Activated gamma-delta T cell (primary cell): Measurements from ENCODE around the gene RHBDL3.
"Not testable (repeated sequence)": the region's sequence is repeated elsewhere in the genome, so short reads cannot be mapped to it uniquely, and the experiment has no call there.

Source experiments
- DNase-seq: peaks from one replicate; lab custom pipeline; 2025; lab: John Stamatoyannopoulos, UW

Gene RHBDL3

DNA sequence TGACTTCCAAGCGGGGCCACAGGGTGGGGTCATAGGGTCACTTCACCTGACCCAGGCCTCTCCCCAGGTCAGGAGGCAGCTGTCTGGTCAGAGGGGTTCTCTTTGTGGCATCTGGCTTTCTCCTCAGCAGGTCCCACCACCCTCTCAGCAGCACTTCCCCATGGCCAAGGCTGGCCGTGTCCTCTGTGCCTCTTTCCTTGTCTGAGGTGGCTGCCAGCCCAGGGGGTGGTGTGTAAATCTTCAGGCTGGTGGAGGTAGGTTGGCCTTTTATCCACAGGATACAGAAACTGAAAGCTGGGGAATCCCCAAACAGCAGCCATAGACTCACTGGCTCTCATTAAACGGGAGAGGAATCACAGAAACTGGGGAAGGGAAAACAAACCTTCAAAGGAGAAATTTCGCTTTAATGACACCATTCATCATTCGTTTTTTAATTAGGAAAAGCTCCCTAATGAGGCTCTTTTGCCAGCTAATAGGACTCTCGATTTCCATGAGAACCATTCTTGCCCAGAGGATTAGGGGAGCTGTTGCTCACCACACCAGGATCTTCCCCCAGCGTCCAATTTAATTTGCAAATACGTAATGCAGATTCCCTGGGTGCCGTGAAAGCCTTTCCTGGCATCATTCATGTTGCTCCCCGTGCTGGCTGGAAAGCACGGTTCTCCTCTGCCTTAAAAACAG, 58.3 kb downstream of the RHBDL3 start:
- no peak for DNase-seq

DNA sequence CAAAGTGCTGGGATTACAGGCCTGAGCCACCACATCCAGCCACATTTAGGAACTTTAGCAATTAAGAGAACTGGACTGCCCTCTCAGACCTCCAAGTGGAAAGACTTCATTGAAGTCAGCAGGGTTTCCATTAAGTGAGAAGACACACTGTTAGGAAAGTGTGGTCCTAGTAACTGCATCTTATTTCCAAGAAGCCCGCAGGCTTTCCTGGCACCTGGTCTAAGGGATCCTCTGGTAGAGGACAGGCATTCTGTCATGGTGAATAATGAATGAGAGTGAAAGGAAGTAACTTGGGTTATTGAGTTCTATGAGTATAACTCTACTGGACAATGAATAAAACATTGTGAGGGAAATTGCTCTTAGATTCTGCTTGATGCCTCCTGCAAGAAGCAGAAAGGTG, 62.3 kb downstream of the RHBDL3 start:
- DNase-seq: no peak

DNA sequence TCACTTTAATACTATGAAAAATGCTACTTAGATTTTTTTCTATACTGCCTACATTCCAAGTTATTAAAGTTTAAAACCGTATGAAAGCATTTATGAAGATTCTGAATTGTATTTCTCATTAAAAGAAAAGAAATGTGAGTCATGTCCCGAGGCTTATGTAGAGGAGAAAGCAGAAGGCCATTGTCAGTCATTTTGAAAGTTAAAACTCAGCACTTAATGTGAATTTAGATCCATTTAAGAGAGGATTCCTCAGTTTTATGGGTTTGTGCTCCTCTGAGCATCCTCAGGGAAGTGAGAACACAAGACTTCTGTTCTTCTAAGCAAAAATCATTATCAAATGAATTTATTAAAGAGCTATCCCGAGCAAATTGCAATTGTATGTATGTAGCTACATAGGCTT, 64.5 kb downstream of the RHBDL3 start:
- no peak for DNase-seq

DNA sequence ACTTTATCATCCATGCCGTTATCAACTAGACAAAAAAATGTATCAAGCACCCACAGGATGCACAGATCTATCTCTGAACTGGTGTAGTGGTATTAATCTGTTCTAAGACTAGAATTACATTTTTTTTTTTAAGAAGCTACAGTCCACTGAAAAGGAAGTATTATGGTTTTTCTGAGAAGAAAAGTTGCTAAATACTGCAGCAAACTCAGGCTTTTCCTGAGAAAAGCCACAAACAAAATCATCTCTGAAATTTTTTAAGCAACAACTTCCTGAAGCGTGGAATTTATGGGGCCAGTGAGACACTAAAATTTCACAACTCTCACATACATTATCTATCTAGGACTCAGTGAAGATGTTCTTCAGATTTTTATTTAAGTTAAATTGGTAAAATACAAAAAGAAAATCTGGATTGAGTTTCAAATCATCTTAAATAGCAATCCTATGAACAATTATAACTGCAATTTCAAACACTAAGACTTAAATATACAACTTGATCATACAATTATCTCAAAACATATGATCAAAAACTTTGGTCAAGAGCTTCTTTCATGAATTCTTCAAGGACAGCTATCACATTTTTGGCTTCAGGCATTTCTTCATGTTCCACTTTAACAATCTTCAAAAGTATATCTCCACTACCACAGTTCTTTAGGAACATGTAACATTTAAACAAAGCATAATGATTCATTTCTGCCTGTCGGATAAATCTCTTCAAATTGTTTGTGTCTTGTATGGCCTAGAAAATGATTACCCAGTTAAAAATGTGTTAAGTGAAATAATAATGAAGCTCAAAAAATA, 65.8 kb downstream of the RHBDL3 start:
- DNase-seq: no peak

DNA sequence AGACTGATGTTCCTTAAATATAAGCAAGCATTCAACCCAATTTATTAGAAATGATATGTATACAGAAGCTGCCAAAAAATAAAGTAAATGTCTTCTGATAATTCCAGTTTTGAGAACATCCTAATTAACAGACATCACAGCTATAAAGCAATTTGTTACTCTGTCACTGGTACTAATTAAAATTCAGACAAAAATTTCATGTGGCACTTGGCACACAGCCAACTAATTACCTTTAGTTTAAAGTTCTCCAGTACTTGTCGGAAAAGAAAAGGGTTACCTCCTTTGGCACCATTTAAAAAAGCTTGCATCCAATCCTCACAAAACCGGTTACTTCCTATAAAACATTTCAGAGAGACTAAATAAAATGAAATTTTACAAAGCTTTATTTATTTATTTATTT, 67.6 kb downstream of the RHBDL3 start:
- DNase-seq: no peak

DNA sequence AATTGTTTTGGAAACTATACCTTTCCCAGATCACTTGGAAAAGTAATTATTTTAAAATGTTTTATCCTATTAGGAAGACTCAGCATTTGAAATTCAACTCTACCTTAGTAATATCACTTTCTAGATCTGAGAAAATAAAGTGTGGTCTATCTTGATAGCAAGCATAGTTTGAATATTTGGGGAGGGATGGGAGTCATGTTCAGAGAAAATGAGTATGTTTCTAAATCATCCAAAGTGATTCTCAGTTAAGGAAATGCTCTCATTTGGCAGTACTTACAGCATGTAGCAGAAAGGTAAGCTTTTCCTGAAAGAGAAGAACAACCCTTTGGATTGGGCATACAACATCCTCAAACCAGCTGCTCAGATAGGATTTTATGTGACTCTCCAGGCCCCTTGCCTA, 69.4 kb downstream of the RHBDL3 start:
- DNase-seq: no peak

DNA sequence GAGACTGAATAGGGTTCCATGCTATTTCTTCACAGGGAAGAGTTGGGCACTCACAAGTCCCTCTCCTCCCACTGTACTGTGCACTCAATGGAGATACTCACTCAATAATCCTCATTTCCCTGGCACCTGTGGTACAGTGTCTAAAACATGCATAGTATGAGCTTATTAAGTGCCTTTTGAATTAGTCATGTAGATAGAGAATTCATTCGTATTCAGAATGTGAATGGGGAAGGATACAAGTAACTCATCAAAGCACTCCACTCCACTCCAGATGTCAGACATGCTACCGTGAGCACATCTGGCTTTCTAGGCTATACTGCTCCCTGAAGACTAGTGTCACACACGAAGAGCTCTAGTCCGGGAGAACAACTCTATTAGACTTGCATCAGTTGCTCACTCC, 70.1 kb downstream of the RHBDL3 start:
- DNase-seq: no peak

DNA sequence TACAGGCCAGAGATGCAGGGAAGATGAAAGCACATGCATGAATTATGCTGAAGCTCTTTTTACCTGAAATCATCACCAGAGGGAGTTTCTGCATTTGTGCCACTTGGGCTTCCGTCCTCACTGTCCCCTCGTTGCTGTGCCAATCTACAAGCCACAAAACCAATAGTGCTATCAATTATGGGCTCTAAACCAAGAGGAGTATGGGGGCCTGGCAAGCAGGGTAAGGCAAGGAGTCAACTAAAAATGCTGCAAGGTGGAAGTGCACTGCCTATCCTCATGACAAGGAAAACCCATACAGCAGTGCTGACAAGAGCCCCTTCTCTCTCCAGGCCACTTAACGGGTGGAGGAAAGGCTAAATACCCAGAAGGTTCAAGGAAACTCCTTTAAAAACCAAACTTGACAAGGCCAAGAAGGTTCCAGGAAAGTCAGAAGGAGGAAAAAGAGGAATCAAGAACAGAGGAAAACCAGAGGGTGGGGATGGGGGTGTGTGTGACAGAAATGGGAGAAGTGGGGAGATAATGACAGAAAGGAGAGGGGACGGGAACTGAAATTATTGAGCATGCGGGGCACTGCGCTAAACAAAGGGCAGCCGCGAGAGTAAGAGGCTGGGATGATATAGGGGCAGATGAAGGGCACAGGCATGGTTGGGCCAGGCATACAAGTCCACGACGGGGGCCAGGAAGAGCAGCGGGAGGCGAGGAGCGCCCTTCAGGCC, 75.7 kb downstream of the RHBDL3 start:
- no peak for DNase-seq

DNA sequence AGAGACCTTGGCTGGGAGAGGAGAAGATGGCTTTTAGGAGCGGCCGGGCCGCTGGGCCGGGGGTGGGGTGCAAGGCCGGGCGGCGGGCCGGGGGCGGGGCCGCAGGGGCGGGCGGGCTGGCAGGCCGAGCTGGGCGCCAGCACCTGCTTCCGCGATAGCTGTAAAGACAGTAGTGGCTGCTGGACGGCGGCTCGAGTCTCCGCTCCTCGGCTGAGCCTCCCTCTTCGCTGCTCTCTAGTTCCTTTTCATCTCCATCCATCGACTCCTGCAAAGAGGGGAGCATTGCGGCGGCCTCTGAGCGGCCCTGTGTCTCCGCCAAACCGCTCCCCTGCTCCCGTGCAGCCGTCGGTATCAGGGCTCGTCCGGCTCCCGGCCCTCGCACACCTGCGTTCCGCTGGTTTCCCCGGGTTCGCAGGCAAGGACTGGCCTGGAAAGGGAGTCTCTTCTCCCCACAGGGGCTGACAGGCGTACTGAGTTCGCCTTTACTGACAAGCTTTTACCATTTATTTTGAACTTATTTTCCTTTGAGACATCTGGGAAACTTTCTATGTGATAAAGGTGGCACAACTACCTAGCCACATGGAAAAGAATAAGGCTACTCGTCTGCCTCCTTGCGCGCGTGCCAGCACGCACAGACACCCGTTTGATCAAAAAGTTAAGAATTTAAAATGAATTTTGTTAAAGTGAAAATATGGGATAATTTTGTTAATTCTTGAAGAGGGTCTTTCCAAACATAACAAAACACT, 76.4 kb downstream of the RHBDL3 start, which contains the start of gene C17orf75:
Gene C17orf75, minus strand, starts transcription at position 317 of the 746 bp plus-strand sequence. Its CDS starts 34 bp downstream, at position 283.
- DNase-seq: peak; percentile 55

DNA sequence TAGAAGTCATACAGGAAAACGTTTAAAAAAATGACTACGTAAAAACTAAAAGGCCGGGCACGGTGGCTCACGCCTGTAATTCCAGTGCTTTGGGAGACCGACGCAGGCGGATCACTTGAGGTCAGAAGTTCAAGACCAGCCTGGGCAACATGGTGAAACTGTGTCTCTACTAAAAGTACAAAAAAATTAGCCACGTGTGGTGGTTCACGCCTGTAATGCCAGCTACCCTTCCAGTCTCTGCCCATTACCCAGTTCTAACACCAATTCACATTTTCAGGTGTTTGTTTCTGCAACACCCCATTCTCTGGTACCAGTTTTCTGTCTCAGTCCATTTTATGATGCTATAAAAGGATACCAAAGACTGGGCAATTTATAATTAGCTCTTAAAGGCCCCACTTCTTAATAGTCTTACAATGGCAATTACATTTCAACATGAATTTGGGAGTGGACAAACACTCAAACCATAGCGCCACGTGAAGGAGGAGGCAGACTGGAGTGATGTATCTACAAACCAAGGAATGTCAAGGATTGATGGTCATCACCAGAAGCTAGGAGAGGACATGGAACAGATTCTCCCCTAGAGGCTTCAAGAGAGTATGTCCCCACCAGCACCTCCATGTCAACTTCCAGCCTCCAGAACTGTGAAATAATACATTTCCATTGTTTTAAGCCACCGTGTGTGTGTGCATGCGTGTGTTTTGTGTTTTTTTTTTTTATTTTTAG, 77.1 kb downstream of the RHBDL3 start:
- DNase-seq: no peak

DNA sequence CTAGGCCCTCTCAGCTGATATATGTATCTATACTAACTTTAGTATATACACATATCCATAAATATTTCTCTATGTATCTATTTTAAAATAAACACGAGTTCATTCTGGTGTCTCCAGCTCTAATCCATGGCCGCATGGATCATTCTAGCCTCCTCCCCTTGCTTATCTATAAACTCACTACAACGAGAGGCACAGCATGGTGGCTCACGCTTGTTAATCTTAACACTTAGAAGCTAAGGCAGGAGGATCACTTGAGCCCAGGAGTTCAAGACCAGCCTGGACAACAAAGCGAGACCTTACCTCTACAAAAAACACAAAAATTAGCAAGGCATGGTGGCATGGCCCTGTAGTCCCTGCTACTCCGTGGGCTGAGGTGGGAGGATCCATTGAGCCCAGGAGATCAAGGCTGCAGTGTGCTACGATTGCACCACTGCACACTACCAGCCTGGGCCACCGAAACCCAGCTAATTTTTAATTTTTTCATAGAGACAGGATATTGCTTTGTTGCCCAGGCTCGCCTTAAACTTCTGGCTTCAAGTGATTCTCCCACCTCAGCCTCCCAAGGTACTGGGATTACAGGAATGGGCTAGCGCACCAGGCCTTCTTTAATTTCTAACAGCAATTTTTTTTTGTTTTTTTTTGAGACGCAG, 80.4 kb downstream of the RHBDL3 start:
- DNase-seq: no peak

DNA sequence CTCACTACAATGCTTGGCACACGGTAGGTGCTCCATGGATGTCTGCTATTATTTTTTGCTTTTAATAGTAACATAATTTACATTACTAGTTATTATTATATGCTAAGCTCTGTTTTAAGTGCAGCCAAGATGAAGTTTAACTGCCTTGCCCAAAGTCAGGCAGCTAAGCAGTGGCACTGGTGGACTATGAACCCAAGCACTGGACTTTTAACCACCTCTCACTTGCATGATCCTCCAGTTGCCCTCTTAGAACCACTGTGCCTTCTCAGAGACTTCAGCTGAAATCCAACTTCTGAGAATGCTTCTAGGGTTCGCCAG, 82.8 kb downstream of the RHBDL3 start:
- DNase-seq: no peak

DNA sequence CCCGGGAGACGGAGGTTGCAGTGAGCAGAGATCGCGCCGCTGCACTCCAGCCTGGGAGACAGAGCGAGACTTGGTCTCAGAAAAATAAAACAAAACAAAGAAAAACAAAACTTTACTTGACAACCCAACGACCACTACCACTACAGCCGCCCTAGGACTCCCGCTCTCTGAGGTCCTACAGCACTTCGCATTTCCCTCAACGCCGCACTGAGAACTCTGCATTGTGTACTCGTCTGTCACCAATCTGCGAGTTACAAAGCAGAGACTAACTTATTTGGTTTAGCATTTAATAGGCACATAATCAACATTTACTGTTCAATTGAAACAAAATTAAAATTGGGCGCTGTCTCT, 83.8 kb downstream of the RHBDL3 start:
- DNase-seq: no peak

DNA sequence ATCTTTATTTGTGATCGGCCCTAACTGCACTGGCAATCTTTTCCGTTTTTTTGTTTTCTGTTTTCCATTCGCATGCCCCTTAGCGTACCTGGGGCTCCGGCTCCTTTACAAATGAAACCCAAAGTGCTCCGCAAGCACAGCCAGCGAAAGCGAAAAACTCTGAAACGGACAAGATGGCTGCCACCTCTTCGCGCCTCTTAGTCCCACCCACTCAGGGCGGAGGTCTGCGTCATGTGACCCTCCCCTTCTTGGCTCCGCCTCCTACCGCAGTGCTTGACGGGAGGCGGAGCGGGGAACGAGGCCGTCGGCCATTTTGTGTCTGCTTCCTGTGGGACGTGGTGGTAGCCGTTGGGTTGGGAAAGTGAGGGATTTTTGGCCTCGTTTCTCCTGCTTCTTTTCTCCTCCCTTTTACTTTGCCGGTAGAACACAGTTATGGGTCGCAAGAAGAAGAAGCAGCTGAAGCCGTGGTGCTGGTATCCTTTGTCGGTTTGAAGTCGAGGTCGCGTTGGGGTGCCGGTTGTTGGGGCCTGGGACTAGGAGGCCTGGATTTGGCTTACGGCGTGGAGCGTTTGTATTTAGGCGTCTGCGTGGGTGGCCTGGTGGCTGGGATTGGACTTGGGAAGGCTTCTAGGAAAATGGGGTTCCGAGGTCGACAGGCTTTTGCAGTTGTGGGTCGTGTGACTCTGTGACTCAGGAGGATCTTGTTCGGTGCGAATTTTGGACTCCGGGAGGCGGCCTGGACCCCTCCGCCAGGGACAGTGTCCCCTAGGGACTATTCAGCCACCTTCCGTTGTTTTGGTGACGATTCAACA, 84.4 kb downstream of the RHBDL3 start, which contains the start of gene ZNF207:
Gene ZNF207, plus strand, starts transcription at position 304 of the 812 bp plus-strand sequence. Its CDS starts 129 bp downstream, at position 433.
- peak; percentile 70 for DNase-seq

DNA sequence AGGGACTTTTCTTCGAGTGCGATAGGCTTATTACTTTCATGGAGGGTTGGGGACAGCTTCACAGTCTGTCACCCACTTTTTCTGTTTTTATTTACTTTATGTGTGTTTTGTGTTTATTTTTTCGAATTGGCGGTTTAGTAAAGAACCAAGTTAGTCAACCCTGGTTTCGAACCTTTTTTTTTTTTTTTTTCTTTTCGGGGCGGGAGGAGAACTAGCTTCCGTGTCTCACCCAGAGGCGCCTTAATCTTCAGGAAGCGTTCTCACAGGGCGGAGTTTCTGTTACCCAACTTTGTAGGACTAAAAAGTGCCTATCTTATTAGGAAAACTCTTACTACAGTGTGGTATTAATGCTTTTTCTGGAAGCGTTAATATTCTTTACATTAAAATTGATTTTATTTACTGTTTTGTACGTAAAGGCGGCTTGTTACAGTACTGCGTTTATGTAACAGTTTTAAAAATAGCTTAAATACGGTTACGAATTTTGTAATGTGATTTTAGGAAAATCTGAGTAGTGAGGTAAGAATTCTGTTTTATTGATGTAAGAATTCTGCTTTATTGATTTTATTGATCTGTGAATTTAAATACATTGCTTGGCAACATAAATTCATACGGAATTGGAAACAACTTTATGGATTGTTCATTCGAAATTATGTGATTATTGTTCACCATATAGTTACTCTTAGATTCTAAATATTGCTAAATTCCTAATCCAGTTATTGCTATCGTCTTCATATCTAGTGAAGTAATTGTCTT, 85.2 kb downstream of the RHBDL3 start:
- DNase-seq: no peak

DNA sequence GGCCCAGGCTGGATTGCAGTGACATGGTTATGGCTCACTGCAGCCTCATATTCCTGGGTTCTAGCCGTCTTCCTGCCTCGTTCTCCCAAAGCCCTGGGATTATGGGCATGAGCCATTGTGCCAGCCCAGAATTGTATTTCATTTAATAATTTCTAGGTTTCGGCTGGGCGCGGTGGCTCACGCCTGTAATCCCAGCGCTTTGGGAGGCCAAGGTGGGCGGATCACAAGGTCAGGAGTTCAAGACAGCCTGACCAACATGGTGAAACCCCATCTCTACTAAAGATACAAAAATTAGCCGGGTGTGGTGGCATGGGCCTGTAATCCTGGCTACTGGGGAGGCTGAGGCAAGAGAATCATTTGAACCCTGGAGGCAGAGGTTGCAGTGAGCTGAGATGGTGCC, 87.1 kb downstream of the RHBDL3 start:
- DNase-seq: not testable (repeated sequence)

DNA sequence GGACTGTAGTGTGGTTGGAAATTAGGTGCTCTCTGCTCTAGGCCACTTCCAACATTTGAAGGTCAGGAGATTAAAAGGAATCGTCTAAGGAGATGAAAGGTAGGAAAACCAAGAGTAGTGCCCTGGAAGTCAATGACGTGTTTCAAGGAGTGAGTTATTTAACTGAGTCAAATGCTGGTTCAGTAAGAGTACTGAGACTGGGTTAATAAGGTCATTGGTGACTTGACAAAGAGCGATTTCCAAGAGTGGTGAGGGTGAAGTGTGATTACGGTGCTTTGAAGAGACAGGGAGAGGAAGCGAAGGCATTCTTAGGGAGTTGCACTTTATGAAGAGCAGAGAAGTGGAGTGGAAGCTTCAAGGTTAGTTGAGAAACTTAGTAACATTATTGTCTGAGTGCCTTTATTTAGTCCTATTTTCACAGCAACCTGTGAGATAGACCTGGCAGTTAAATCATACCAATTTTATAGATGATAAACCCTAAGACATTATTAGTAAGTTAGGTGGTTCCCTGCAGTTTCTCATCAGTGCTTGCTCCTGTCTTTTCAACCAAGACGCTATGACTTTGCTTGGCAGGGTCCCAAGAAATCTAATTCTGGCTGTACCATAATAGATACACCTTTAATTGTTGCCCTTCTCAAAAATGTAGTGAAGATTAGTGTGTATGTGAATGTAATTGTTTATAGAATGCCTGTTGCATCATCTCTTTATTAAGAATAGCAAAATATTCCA, 90.2 kb downstream of the RHBDL3 start:
- DNase-seq: no peak

DNA sequence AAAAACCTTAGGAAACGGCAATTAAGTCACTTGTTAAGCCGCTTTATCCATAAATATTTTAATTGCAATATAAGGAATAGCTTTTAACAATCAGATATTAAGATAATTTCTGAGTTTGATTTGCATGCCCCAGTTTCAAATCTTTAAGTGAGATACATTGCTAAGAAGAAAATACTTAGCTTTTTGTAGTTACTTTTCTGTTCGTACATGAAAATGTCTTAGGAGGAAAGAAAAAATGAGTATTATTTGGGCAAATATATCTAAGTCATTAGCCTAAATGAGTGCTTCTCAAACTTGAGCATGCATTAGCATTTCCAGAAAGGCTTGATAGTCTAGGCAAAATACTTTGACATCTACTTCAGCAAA, 90.7 kb downstream of the RHBDL3 start:
- no peak for DNase-seq

DNA sequence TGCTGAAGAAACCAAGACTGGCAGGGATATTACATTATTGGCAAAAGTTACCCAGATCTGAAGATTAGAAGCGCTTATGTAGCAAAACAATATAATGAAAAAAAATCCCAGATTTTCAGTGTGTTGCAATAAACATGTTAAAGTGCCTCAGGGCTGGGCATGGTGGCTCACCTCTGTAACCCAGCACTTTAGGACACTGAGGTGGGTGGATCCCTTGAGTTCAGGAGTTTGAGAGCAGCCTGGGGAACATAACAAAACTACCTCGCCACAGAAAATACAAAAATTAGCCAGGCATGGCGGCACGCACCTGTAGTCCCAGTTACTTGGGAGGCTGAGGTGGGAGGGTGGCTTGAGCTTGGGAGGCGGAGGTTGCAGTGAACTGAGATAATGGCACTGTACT, 91.1 kb downstream of the RHBDL3 start:
- DNase-seq: no peak
